ENCODE results near the gene RPS16. TPM values are rescaled to one million over a fixed set of nuclear protein-coding genes. Genes with fewer than 3 reads are reported as not detected.

RPS16 gene
- total and polyA plus RNA-seq, 2 of the 13 experiments (the other 11 are each of a cell fraction or from before 2014, with no cell fraction given) = 488 to 2,583 TPM

GRCh38 chr19:39390751-39391437 lies 44.9 kb downstream of the RPS16 start, which contains the start of the genes MED29 and PAF1 (continued):
- TF ChIP-seq, protein P1, sequence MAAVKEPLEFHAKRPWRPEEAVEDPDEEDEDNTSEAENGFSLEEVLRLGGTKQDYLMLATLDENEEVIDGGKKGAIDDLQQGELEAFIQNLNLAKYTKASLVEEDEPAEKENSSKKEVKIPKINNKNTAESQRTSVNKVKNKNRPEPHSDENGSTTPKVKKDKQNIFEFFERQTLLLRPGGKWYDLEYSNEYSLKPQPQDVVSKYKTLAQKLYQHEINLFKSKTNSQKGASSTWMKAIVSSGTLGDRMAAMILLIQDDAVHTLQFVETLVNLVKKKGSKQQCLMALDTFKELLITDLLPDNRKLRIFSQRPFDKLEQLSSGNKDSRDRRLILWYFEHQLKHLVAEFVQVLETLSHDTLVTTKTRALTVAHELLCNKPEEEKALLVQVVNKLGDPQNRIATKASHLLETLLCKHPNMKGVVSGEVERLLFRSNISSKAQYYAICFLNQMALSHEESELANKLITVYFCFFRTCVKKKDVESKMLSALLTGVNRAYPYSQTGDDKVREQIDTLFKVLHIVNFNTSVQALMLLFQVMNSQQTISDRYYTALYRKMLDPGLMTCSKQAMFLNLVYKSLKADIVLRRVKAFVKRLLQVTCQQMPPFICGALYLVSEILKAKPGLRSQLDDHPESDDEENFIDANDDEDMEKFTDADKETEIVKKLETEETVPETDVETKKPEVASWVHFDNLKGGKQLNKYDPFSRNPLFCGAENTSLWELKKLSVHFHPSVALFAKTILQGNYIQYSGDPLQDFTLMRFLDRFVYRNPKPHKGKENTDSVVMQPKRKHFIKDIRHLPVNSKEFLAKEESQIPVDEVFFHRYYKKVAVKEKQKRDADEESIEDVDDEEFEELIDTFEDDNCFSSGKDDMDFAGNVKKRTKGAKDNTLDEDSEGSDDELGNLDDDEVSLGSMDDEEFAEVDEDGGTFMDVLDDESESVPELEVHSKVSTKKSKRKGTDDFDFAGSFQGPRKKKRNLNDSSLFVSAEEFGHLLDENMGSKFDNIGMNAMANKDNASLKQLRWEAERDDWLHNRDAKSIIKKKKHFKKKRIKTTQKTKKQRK (IDR thresholded peaks at IDR 0.05; ENCODE audit: low read length) = peak; percentile 65
- TF ChIP-seq ZNF512 (CRISPR knock-in tag; IDR thresholded peaks at IDR 0.05) = no peak
- TF ChIP-seq KAT8 (CRISPR knock-in tag; IDR thresholded peaks at IDR 0.05) = peak; percentile 61
- peak; percentile 93; the same call in 1 of the 2 replicates for TF ChIP-seq DNMT1 (CRISPR knock-in tag; IDR thresholded peaks at IDR 0.05)
- TF ChIP-seq ZIK1 (CRISPR knock-in tag; IDR thresholded peaks at IDR 0.05; ENCODE audit: borderline replicate concordance, low read depth) = no peak; the same call in 1 of the 2 replicates
- TF ChIP-seq FOXK2 (IDR thresholded peaks at IDR 0.05) = no peak
- TF ChIP-seq, protein P2, sequence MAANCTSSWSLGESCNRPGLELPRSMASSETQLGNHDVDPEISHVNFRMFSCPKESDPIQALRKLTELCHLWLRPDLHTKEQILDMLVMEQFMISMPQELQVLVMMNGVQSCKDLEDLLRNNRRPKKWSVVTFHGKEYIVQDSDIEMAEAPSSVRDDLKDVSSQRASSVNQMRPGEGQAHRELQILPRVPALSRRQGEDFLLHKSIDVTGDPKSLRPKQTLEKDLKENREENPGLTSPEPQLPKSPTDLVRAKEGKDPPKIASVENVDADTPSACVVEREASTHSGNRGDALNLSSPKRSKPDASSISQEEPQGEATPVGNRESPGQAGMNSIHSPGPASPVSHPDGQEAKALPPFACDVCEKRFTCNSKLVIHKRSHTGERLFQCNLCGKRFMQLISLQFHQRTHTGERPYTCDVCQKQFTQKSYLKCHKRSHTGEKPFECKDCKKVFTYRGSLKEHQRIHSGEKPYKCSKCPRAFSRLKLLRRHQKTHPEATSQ (CRISPR knock-in tag; IDR thresholded peaks at IDR 0.05; ENCODE audit: borderline replicate concordance) = no peak
- TF ChIP-seq ZNF350 (CRISPR knock-in tag; IDR thresholded peaks at IDR 0.05; ENCODE audit: borderline replicate concordance, low read depth) = peak; percentile 70; the same call in 1 of the 2 replicates
- peak; percentile 100 for TF ChIP-seq ZNF335 (CRISPR knock-in tag; IDR thresholded peaks at IDR 0.05)
- TF ChIP-seq ZFP62 (CRISPR knock-in tag; IDR thresholded peaks at IDR 0.05) = no peak
- peak; percentile 78 for TF ChIP-seq HCFC1 (IDR thresholded peaks at IDR 0.05; ENCODE audit: low read depth, low read length)
- TF ChIP-seq SATB2 (CRISPR knock-in tag; IDR thresholded peaks at IDR 0.05) = 0 out of 2 replicates have a peak, but pooled peaks have one; percentile 24
- TF ChIP-seq KMT2A (CRISPR knock-in tag; IDR thresholded peaks at IDR 0.05) = peak; percentile 51; the same call in 1 of the 2 replicates
- TF ChIP-seq TMF1 (CRISPR knock-in tag; IDR thresholded peaks at IDR 0.05; ENCODE audit: low read depth) = peak; percentile 28; the same call in 1 of the 2 replicates
- no peak for TF ChIP-seq FOXM1 (CRISPR knock-in tag; IDR thresholded peaks at IDR 0.05)
- no peak for TF ChIP-seq MAFG (CRISPR knock-in tag; IDR thresholded peaks at IDR 0.05)
- TF ChIP-seq FOSL2 (CRISPR knock-in tag; IDR thresholded peaks at IDR 0.05) = peak; percentile 15; the same call in 1 of the 2 replicates
- TF ChIP-seq ZKSCAN8 (CRISPR knock-in tag; IDR thresholded peaks at IDR 0.05; ENCODE audit: borderline replicate concordance) = no peak
- TF ChIP-seq ZNF530 (CRISPR knock-in tag; IDR thresholded peaks at IDR 0.05; ENCODE audit: low read depth) = no peak
- no peak for TF ChIP-seq ZBTB46 (CRISPR knock-in tag; IDR thresholded peaks at IDR 0.05; ENCODE audit: borderline replicate concordance)
- TF ChIP-seq ZNF766 (CRISPR knock-in tag; IDR thresholded peaks at IDR 0.05; ENCODE audit: borderline replicate concordance) = no peak
- TF ChIP-seq ZNF24 (IDR thresholded peaks at IDR 0.05) = no peak

Data from HepG2 (cell line).